K562 (cell line): Measurements from ENCODE around the gene TXNRD1. TPM values are rescaled to one million over a fixed set of nuclear protein-coding genes. Genes with fewer than 3 reads are reported as not detected.

Source experiments
- CHAMP1 ChIP-seq: fragments of 450-650 bp; IDR thresholded peaks from 2 replicates; pipeline ENCODE4 v1.6.1; 2016; ENCODE audit warnings: mild to moderate bottlenecking
- CXXC5 ChIP-seq: fragments of 250-450 bp; sonication (Bioruptor Pico); IDR thresholded peaks from 2 replicates; pipeline ENCODE4 v1.8.0; 2022; ENCODE audit warnings: inconsistent platforms, mild to moderate bottlenecking, moderate library complexity
- E2F8 ChIP-seq: fragments of 450-650 bp; IDR thresholded peaks from 2 replicates; pipeline ENCODE4 v1.7.1; 2018; ENCODE audit warnings: mild to moderate bottlenecking, low read depth; ENCODE audit not compliant: partially characterized antibody
- ELK3 ChIP-seq: fragments of 450-650 bp; formaldehyde crosslinking; IDR thresholded peaks from 2 replicates; pipeline ENCODE4 v1.4.0; 2020; ENCODE audit warnings: mild to moderate bottlenecking
- NCOA4 ChIP-seq: fragments of 450-650 bp; IDR thresholded peaks from 2 replicates; pipeline ENCODE4 v1.6.1; 2018; ENCODE audit warnings: mild to moderate bottlenecking; ENCODE audit not compliant: partially characterized antibody
- PREB ChIP-seq: sonication (generic); formaldehyde crosslinking; IDR thresholded peaks from 2 replicates; pipeline ENCODE4 v1.8.1; 2023; ENCODE audit warnings: mild to moderate bottlenecking, missing genetic modification reagents
- TSHZ1 ChIP-seq: fragments of 250-450 bp; sonication (Bioruptor Pico); IDR thresholded peaks from 2 replicates; pipeline ENCODE4 v1.4.0; 2020; ENCODE audit warnings: mild to moderate bottlenecking, moderate library complexity
- ZBTB34 ChIP-seq: fragments of 250-450 bp; sonication (Bioruptor Pico); IDR thresholded peaks from 2 replicates; pipeline ENCODE4 v1.8.0; 2021; ENCODE audit warnings: mild to moderate bottlenecking, moderate library complexity
- ZNF197 ChIP-seq: fragments of 200-800 bp; sonication (Bioruptor generic); IDR thresholded peaks from 2 replicates; pipeline ENCODE4 v1.6.1; 2016; ENCODE audit warnings: low read depth, missing genetic modification characterization, missing compliant biosample characterization
- ZNF232 ChIP-seq: sonication (generic); formaldehyde crosslinking; IDR thresholded peaks from 2 replicates; pipeline ENCODE4 v1.8.0; 2022; ENCODE audit warnings: mild to moderate bottlenecking, missing genetic modification reagents
- ZNF583 ChIP-seq: fragments of 250-450 bp; sonication (Bioruptor Pico); IDR thresholded peaks from 2 replicates; pipeline ENCODE4 v1.4.0; 2020
- ZNF699 ChIP-seq: fragments of 250-450 bp; sonication (Bioruptor Pico); IDR thresholded peaks from 2 replicates; pipeline ENCODE4 v1.8.0; 2021; ENCODE audit warnings: mild to moderate bottlenecking, moderate library complexity; ENCODE audit not compliant: insufficient replicate concordance
- ZNF766 ChIP-seq: fragments of 200-800 bp; sonication (Bioruptor generic); conservative IDR thresholded peaks from 2 replicates; pipeline ENCODE4 v1.6.1; 2016; ENCODE audit warnings: missing genetic modification characterization, missing compliant biosample characterization
- polyA plus RNA-seq, 8 experiments: library from polyadenylated mRNA; depleted of rRNA in 4 of 8; stranded (reverse) in 5 of 8; unstranded in 3 of 8; fragments of >200 nt; fragmentation: Nextera tagmentation in 2 of 8; fragmentation: Illumina TruSeq in 1 of 8; extraction: Ambion mirVana in 2 of 8; extraction: Trizol in 1 of 8; gene quantifications; 2 replicates each; pipeline versions ENCODE4 v1.2.1 to v1.2.3, GENCODE V29; 2011 to 2014; ENCODE audit warnings: inconsistent platforms in 1 of 8, missing spikeins in 1 of 8
- total RNA-seq, 7 experiments: library from RNA; depleted of rRNA in 6 of 7; stranded (reverse); fragments of >200 nt in 6 of 7; fragmentation: Illumina TruSeq in 2 of 7; extraction: Trizol in 2 of 7; gene quantifications; 2 replicates each; pipeline versions ENCODE4 v1.2.1 to v1.2.3, GENCODE V29; 2011 to 2021; ENCODE audit warnings: low replicate concordance in 1 of 7

Gene TXNRD1
- total and polyA plus RNA-seq, 9 of the 15 experiments (the other 6 are each of a cell fraction or from before 2014, with no cell fraction given), result 107 to 189 (median 146) TPM

- peak; percentile 57 for TF ChIP-seq E2F8
- no peak for TF ChIP-seq ELK3 (CRISPR knock-in tag)
- TF ChIP-seq NCOA4, result no peak
- no peak for TF ChIP-seq ZNF583 (CRISPR knock-in tag)
- 0 out of 2 replicates have a peak, but pooled peaks have one; percentile 16 for TF ChIP-seq ZNF232 (CRISPR knock-in tag)
- TF ChIP-seq ZNF699, result no peak
- TF ChIP-seq PREB (CRISPR knock-in tag), result peak; percentile 87; the same call in 1 of the 2 replicates
- TF ChIP-seq ZBTB34 (CRISPR knock-in tag), result no peak
- TF ChIP-seq CXXC5 (CRISPR knock-in tag), result peak; percentile 91
- TF ChIP-seq ZNF766 (CRISPR knock-in tag), result no peak; the same call in 1 of the 2 replicates
- no peak for TF ChIP-seq CHAMP1
- TF ChIP-seq ZNF197 (CRISPR knock-in tag), result no peak
- TF ChIP-seq TSHZ1 (CRISPR knock-in tag), result no peak
Measured at GRCh38 chr12:104288635-104289274, 73.2 kb downstream of the TXNRD1 start (continued).
